GM19043 (cell line): ENCODE results near the gene FAM131A.

ENCODE experiments used
- ATAC-seq: cut with Tn5 transposase; IDR thresholded peaks from one replicate; pipeline ENCODE4 v1.9.1; 2021; ENCODE audit warnings: low read depth; ENCODE audit not compliant: unreplicated experiment

Gene FAM131A

DNA sequence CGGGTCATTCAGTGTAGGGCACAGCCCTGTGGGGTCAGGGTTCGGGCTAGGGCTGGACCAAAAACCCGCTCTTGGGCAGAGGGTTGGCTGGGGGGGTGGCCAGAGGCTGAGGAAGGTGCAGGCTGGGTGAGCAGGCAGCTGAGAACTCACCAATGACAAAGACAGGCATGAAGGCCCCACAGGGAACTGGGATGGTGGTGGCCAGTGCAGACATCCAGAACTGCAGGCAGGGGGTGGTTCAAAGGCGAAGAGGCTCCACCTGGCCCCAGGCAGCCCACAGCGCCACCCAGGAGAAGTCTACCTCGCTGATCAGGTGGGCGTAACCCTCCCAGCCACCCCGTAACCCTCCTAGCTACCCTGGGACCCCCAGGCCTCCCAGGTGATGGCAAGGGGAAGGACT lies 17.4 kb downstream of the FAM131A start:
- no peak for ATAC-seq

DNA sequence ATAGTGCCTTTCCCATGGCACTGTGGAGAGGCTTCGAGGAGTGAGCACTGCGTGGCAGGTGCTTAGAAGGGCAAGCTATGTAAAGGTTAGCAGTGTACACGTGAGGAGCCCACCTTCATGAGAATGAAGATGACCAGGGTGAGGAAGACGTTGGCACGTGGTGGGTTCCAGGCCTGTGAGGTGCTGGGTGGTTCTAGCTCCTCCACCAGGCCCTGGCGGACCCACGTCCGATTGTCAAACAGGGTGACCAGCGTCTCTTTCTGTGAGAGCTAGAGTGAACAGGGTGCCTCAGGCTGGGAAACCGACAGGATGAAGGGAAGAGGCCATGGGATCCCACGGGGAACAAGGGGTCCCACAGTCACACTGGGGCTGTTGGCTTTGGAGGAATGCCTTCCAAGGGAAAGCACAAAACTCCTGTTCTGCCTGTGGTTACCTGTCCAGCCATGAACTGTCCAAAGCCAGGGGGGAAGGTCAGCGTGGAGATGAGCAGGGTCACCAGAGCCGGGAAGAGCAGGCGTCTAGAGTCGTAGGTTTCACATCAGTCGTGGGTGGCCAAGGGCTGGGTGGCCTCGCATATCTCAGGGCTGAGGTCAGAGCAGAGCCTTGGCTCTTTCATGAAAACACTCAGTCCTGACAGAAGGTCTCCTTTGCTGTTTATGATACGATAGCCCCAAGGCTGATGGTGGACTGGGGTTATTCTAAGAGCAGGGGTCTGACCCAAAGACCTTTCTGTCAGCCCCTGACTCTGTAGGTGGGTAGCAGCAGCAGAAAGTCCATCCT lies 18.1 kb downstream of the FAM131A start:
- ATAC-seq: no peak

DNA sequence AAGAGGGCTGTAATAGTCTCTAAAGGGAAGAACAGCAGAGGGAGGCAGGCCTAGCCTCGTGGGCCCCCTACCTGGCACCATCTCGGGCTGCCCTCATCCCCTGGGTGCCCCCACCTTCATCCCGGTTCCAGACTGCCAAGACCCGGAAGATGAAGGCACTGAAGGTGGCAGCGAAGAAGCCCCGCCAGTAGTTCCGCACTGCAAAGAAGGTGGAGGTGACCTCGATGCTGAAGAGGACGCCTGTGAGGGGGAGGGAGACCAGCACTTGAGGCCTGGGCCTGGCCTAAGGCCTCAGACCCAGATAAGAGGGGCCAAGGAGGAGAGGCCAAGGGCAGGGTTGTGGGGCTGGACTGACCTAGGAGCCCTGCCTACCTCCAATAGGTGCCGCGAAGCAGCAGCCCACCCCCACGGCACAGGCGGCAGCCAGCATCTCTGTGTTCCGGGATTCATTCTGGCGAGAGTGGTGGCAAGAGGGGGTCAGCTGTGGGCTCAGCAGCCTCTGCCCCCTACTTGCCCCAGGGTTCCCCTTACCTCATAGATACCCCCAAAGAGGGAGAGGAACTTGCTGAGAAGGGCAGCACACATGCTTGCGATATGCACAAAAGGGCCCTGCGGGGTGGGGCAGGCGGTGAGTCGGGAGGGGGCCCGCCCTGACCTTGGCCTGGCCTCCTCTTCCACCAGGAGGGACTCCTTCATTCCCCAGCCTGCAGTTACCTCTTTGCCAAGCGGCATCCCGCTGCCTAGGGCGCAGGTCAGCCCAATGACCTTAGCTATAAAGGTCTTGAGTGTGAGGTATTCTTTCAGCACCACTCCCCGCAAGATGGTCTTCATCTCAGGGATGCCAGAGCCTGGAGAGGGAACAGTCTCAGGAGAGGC lies 20.1 kb downstream of the FAM131A start:
- no peak for ATAC-seq

DNA sequence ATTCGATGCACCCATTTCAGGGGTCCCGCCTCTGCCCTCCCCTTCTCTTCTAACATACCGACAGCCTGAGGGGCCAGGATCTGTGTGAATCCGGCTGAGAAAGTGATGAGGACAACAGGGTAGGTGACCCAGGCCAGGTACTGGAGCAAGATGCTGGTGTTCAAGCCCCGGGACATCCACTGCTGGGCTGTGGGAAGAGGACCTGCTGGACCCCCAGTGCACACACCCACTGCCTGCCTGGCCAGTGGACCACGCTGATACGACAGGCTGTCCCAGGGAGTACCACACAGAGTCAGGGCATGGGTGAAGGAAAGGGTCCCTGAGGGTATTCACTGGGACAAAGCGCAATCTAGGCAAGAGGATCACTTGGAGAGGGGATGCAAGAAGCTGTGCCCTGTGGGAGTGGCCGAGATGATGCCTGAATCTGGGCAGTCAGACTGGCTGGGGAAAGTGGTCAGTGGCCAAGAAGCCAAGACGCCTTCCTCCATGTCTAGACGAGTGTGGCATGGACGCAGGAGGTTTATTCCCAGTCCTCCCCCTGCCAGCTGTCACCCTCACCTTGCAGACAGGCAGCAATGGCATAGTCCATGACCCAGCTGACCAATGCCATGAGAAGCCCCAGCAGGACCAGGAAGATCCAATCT lies 20.8 kb downstream of the FAM131A start:
- no peak for ATAC-seq

DNA sequence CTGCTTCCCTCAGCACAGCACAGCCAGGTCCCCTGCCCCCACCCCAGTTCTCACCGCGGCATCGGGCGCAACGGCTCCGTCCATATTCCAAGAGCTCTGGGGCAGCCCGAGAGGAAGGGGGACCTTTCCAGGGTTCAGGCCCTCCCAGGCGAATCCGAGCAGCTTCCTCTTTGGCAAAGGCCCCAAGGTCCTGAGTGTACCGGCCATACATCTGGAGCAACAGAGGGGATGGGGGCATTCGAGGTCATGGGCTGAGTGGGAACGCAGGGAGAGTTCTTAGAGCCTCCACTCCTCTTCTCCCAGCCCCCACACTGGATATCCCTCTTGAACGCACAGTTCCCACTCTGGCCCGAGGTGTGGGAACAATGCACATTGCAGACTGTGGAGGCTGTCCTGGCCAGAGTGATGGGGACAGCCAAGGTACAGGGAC lies 21.5 kb downstream of the FAM131A start:
- no peak for ATAC-seq

DNA sequence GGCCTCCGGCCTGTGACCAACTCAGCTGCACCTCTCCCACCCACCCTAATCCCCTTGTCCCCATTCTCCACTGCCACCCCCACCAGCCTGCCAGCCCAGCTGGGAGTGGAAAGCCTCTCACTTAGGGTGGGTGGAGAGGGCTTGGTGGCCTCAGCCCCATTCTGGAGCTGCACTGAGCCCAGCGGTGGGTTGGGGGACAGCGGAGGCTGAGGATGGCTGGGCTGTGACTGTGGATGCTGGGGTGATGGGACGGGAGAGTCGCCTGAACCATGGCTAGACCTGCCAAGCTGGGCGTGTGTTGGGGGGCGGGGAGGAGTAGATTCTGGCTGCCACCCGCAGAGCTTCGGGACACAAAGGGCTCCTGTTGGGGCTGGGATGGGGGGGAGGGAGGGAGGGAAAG lies 22.2 kb downstream of the FAM131A start:
- no peak for ATAC-seq

DNA sequence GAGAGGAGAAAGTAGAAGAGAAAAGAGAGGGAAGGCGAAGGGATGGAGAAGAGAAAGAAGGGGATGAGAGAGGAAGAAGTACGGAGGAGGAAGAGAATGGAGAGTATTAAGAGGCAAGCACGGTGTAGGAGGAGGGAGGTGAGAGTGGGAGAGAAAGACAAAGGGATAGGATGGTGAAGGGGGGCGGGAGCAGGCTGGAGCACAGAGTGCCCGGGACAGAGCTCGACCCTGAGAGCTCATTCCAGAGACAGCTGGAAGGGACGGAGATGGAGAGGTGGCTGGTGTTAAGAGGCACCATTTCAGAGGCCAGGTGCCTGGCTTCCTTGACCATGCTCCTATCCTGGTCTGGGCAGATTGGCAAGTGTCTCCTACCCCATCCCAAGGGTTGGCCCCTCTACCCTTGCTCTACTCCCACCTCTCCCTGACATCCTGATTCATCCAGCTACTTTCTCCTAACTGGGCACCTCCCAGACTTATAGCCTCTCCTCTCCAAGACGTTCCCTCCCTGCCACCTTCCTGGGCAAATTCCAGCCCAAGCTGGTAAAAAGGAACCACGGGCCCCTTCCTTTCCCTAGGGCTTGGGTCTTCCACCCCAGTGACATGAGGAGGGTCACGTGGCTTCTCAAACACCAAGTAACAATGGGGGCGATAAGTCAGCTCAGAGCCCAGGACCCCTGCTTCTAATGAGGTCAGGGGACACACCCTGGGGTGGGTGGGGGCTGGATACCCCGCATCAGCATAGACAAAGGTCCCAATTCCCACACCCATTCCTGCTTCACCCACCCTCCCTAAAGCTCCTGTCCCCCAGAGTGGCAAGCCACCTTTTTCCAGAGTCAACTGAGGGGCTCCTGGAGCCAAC lies 22.9 kb downstream of the FAM131A start:
- ATAC-seq: no peak

DNA sequence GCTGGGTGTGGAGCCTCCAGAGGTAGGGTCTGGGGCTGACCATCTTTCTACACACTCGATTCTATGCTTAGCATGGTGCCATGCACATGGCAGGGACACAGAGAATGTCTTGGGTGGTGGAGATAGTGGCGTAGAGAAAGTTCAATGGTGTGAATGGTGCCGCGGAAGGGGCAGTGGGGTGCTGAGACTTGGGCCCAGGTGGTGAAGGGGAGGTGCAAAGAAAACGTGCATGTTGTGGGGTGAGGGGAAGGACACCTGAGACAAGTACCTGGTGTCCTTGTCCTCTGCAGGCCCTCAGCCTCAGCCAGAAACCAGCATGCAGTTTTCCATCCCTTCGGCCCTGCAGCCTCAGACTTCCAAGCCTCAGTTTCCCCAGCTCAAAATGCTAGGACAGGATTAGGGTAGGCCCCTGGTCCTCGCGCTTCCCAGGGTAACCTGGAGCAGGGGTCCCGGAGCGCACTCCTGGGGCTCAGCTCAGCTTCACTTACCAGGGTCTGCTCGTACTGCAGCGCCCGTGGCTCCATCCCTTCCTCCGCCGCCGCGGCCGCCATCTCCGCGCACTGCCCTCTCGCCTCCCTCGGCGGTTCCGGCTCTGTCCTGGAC lies 23.6 kb downstream of the FAM131A start:
- no peak for ATAC-seq

DNA sequence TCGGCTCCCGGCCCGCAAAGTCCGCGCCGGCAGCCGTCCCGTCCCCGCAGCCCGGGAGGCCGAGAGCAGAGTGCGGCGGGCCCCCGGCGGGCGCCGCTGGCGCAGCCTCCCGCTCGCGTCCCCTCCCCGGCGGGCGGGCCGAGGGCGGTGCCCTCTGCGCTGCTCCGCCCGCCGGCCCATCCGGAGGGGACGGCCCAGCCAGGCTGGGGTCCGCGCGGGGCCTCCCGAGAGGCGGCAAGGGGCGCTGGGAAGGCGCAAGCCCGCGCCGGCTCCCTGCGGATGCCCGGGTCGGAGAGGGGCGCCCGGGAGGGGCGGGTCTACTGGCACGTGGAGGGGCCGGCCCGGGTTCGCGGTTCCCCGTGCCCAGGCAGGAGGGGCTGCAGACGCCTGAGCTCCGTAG lies 24.1 kb downstream of the FAM131A start, which contains the start of the genes CLCN2 and POLR2H:
Gene CLCN2, minus strand, starts transcription at position 74 of the 400 bp plus-strand sequence. CDS start 126 bp downstream, outside the sequence.
Gene POLR2H, plus strand, starts transcription at position 179 of the 400 bp plus-strand sequence. CDS start 1,783 bp downstream, outside the sequence.
- peak; percentile 32 for ATAC-seq

DNA sequence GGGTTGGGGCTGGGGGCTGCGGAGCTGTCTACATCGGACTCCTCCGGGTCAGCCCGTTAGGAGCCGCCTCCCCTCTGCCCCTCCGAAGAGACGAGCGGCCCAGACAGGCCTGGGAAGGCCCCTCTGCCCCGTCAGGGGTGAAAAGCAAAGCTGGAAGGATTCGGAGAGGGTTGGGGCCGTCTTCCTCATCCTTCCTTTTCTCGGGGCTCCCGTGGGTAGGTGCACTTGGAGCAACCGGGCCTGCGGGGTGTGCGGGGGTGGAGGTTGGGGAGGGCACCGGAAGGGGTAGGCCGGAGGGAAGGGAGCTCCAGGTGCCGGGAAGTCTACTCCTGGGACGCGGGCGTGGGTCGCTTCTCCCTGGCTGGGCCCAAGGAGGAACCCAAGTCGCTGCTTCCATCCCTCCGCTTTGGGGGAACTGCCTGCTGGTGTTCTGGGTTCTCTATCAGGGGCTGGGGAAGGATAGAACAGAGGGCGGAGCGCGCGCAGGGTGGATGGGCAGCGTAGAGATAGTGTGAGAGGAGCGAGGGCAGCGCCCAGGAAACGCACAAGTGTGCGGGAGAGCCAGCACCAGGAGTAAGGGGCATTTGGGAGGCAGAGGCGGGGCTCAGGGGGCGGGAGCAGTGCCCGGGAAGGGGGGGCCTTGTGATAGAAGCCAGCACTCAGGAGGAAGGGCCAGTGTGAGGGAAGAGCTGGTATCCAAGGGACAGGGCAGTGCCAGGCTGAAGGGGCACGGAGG lies 24.7 kb downstream of the FAM131A start:
- ATAC-seq: no peak

DNA sequence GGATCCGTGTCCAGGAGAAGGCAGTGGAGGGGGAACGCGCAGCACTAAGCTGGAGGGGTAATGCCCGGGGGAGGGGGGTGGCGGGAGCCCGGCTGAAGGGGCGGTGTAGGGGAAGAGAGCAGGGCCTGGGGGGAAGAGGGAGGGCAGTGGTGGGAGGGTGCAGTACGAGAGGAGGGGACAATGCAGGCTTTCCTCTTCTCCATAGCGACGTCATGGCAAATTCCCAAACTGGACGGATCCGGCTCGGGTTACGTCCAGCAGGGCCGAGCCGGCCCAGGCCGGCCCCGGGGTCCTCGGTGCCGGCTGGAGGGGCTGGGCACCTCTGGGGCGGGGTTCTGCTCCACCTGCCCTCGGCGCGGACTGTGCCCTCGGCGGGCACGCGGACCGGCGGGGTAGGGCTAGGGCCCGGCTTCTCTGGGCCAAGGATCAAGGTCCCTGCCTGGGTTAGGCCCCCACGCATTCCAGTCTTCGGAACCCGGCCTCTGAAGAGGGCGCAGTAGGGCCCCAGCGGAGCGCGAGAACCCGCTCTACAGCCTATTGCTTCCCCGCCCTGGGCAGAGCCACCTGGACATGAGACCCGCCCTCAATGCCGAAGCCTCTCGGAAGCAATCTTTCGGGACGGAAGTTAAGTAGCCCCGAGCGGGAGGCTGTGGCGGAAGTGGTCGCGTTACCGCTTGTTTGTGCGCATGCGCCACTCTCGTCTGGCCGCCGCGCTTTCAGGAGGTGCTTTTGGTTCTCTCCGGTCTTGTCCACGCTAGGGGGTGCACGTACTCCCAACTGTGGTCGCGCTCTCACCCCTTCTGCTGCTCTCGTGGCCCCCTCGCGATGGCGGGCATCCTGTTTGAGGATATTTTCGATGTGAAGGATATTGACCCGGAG lies 25.5 kb downstream of the FAM131A start:
- peak; percentile 87 for ATAC-seq

DNA sequence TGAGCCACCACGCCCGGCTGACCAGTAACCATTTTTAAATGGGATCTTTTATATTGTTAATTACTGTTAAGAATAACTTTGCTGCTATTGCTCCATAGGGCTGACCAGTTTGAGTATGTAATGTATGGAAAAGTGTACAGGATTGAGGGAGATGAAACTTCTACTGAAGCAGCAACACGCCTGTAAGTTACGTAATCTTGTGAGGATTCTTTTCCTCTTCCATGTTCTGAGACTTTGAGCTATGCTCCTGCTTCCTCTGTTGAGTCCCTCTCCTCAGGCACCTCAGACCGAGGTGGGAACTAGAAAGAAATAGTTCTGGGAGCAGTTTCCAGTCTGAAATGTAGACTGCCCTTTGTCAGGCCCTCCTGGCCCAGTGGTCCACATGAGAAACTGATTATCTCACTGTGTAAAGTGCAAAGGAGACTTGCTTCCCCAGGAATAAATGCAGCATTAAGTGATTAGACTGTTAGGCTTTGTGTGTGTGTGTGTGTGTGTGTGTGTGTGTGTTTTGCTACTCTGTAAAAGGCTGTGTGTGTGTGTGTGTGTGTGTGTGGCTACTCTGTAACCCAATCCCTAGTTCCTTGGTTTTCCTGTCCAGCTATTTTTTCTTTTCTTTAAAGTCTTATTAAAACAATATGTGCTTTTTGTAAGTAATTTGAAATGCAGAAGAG lies 29.4 kb downstream of the FAM131A start:
- ATAC-seq: no peak

DNA sequence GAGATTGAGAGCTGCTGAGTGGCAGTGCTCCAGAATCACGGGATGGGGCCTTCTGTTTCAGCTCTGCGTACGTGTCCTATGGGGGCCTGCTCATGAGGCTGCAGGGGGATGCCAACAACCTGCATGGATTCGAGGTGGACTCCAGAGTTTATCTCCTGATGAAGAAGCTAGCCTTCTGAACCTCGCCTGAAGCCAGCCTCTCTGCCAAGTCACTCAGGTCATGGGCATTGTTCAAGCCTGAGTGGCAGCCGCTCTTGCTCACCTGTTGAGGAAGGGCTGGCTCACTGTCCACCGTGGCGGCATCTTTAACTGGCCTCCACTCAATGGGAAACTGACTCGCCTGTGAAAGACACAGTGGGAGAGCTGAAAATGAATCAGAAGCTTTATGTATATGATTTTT lies 30.7 kb downstream of the FAM131A start:
- ATAC-seq: no peak

DNA sequence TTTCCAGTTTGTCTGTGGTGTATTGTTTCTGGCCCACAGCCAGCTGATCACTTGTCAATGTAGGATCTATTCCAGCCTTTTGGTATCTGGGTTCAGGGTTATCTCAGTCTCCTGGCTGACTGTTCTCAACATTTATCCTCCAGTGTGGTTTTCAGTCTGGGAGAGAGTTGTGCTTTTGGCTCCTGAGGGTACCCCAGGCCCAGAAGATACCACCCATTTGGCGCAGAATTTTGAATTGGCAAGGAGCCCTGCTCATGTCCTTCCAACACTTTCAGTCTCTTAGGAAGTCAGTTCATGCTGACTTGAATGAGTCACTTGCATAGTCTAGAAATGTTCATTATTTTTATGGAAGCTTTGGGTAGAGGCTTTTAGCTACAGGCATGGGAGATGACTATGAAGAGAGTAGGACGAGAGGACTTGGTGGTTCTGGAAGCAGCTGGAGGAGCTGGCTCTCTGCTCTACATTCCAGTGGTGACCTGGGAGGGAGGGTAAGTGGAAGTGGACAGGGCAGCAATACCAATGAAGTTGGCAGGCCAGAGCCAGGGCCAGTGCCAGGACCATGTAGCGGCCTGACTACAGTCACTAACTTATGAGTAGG lies 31.3 kb downstream of the FAM131A start:
- ATAC-seq: no peak

DNA sequence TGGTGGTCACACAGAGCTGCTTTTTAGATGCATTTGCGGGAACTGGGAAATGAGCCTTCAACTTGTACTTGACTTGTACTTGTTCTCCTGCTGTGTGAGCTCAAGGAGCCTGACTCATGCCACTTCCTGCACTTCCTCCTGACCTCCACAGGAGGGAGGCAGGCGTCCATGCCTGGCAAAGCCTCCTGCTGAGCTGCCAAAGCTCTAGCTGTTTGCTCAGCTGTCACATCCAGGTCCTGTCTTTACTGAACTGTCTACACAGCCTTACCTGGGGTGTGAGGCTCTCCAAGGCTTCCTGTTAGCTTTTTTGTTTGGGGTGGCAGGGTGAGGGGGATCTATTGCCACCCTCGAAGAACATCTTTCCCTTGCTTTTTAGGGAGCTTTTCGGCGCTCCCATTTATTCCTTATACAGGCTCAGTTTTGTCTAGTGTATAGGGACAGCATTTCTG lies 34.2 kb downstream of the FAM131A start:
- ATAC-seq: peak; percentile 89

DNA sequence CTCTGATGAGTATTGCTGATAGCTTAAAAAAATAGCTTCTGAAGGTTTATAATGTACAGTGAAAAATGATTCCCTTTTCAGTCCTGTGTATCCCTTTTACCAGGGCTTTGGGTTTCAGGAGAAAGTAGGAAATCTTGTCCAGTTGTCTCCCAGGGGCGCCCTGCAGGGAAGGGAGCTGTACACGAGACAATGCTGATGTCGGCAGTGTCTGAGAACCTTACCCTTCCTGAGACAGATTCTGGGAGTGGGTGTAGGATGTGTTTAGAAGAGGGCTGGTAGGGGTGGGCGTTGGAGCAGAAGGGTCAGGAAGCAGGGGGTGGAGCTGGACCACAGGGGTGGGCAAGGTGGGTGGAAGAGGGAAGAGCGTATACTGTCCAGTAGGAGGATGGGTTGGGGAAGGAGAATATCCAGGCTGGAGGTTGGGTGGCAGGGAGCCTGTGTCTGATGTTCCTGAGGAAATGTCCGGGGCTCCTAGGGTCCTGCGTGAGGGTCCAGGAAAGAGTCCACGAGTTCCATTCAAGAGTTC lies 35.0 kb downstream of the FAM131A start:
- no peak for ATAC-seq

DNA sequence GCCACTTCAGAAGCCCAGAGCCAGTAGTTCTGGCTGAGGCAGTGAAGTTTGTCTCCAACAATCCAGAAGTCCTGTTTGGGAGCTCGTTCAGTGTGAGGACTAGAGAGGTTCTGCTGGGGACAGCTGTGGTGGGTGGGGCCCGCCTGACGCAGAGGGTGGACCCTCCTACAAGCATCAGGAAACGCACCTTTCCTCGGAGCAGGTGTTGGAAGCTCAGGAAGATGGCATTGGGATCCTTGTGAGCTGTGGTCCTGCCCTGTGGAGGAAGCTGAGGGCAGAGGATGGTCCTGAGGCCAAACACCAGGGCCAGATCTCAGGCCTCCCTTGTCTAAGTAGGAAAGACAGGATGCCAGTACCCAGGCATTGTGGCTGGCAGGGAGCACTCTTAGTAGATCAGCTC lies 35.5 kb downstream of the FAM131A start:
- ATAC-seq: no peak
